HCT116 (cell line): ENCODE measurements around the gene TEX29. TPM values are rescaled to one million over a fixed set of nuclear protein-coding genes. Genes with fewer than 3 reads are reported as not detected.

Source experiments
- ATAC-seq: fragments of 200-7000 bp; cut with Tn5 transposase; 2 replicates; pipeline ENCODE4 v1.9.1; 2020; ENCODE audit warnings: mild to moderate bottlenecking, moderate library complexity
- BruUV-seq: library from RNA; stranded (reverse); fragments of 400-500 nt; replicated peaks from 2 replicates; lab custom pipeline; 2021; lab: Mats Ljungman, UMichigan
- CTCF ChIA-PET: fragments of 300-600 bp; sonication (Branson Sonifier 250); formaldehyde crosslinking; loops from one replicate; lab custom pipeline; 2021; ENCODE audit warnings: antibody characterized with exemption; lab: Charles Lee
- POLR2A ChIA-PET: fragments of 300-600, 350-600 bp; sonication (Branson Sonifier 250); formaldehyde crosslinking; loops from one replicate; lab custom pipeline; 2021; ENCODE audit warnings: antibody characterized with exemption; lab: Charles Lee
- RAD21 ChIA-PET, 2 experiments: fragments of 300-600 bp; sonication (Branson Sonifier 250); formaldehyde crosslinking; loops; one replicate each; lab custom pipeline; 2023; ENCODE audit warnings: low total read pairs in 2 of 2; ENCODE audit not compliant: uncharacterized antibody in 2 of 2, unreplicated experiment in 2 of 2, low non-redundant PET in 1 of 2; lab: Charles Lee
- DNase-seq: peaks from one replicate; pipeline ENCODE4 v3.0.0-alpha.2; 2010; ENCODE audit warnings: low read depth, low spot score
- H2AFZ ChIP-seq: fragments of 200-600 bp; shearing (Covaris generic), sonication (generic); 2 replicates; pipeline ENCODE4 v1.6.1; 2017; ENCODE audit warnings: low read depth, mixed run types, mixed read lengths, antibody characterized with exemption, low read length; ENCODE audit not compliant: poor library complexity, severe bottlenecking
- H3K27ac ChIP-seq: 2 replicates; pipeline ENCODE4 v1.5.1; 2012; ENCODE audit warnings: low read depth, low read length
- H3K27me3 ChIP-seq: fragments of 200-600 bp; sonication (generic); 2 replicates; pipeline ENCODE4 v1.6.1; 2016; ENCODE audit warnings: mixed run types, low read length, mixed read lengths; ENCODE audit not compliant: insufficient read depth
- H3K36me3 ChIP-seq, 2 experiments: fragments of 200-500 bp in 1 of 2; fragments of 200-600 bp in 1 of 2; sonication (Bioruptor generic) in 1 of 2; sonication (generic) in 1 of 2; 2 replicates each; pipeline versions ENCODE4 v1.5.1 to v1.6.1; 2014 to 2016; ENCODE audit warnings: low read length in 2 of 2, inconsistent platforms in 1 of 2, mixed read lengths in 1 of 2, mixed run types in 1 of 2; ENCODE audit not compliant: insufficient read depth in 2 of 2, control insufficient read depth in 1 of 2
- H3K4me1 ChIP-seq, 2 experiments: fragments of 200-600 bp in 1 of 2; sonication (generic) in 1 of 2; 2 replicates each; pipeline versions ENCODE4 v1.5.1 to v1.6.1; 2012 to 2017; ENCODE audit warnings: low read length in 2 of 2, inconsistent platforms in 1 of 2, mild to moderate bottlenecking in 1 of 2, mixed read lengths in 1 of 2, mixed run types in 1 of 2, moderate library complexity in 1 of 2; ENCODE audit not compliant: insufficient read depth in 2 of 2, control insufficient read depth in 1 of 2
- H3K4me2 ChIP-seq: fragments of 200-600 bp; sonication (generic); 2 replicates; pipeline ENCODE4 v1.6.1; 2017; ENCODE audit warnings: mixed run types, low read length, mixed read lengths
- H3K4me3 ChIP-seq, 2 experiments: fragments of 200-600 bp in 1 of 2; sonication (generic) in 1 of 2; replicated peaks in 1 of 2; 2 replicates each; pipeline ENCODE4 v1.5.1; 2011 to 2016; ENCODE audit warnings: low read length in 2 of 2, control low read depth in 1 of 2, low read depth in 1 of 2, mild to moderate bottlenecking in 1 of 2, mixed read lengths in 1 of 2, mixed run types in 1 of 2
- H3K79me2 ChIP-seq: fragments of 200-600 bp; sonication (generic); 2 replicates; pipeline ENCODE4 v1.6.1; 2017; ENCODE audit warnings: mild to moderate bottlenecking, mixed run types, low read length, moderate library complexity, mixed read lengths; ENCODE audit not compliant: insufficient read depth
- H3K9ac ChIP-seq: fragments of 200-600 bp; sonication (generic); 2 replicates; pipeline ENCODE4 v1.6.1; 2016; ENCODE audit warnings: low read length, mixed read lengths
- H3K9me2 ChIP-seq: fragments of 200-600 bp; sonication (generic), shearing (Covaris generic); 2 replicates; pipeline ENCODE4 v1.6.1; 2017; ENCODE audit warnings: mixed run types, mild to moderate bottlenecking, moderate library complexity; ENCODE audit not compliant: insufficient read depth
- H3K9me3 ChIP-seq, 2 experiments: fragments of 200-500 bp in 1 of 2; fragments of 200-600 bp in 1 of 2; sonication (Bioruptor generic) in 1 of 2; sonication (generic) in 1 of 2; 2 replicates each; pipeline ENCODE4 v1.6.1; 2014 to 2017; ENCODE audit warnings: low read length in 2 of 2, mixed read lengths in 2 of 2, inconsistent platforms in 1 of 2, low read depth in 1 of 2, mild to moderate bottlenecking in 1 of 2, mixed run types in 1 of 2, moderate library complexity in 1 of 2; ENCODE audit not compliant: control insufficient read depth in 1 of 2, insufficient read depth in 1 of 2
- H4K20me1 ChIP-seq: fragments of 200-600 bp; sonication (generic), shearing (Covaris generic); 2 replicates; pipeline ENCODE4 v1.6.1; 2017; ENCODE audit warnings: mixed run types, mild to moderate bottlenecking, moderate library complexity; ENCODE audit not compliant: insufficient read depth
- CBX3 ChIP-seq: IDR thresholded peaks from 2 replicates; pipeline ENCODE4 v1.6.1; 2012; ENCODE audit warnings: low read depth
- CEBPB ChIP-seq: IDR thresholded peaks from 2 replicates; pipeline ENCODE4 v1.6.1; 2012; ENCODE audit warnings: low read depth
- EZH2phosphoT487 ChIP-seq: fragments of 200-600 bp; IDR thresholded peaks from 2 replicates; pipeline ENCODE4 v1.6.1; 2018; ENCODE audit warnings: antibody characterized with exemption, borderline replicate concordance
- FOSL1 ChIP-seq: IDR thresholded peaks from 2 replicates; pipeline ENCODE4 v1.6.1; 2012; ENCODE audit warnings: low read depth
- JUND ChIP-seq: IDR thresholded peaks from 2 replicates; pipeline ENCODE4 v1.6.1; 2012
- MAX ChIP-seq: IDR thresholded peaks from 2 replicates; pipeline ENCODE4 v1.6.1; 2012
- POLR2A ChIP-seq: IDR thresholded peaks from 2 replicates; pipeline ENCODE4 v1.7.0; 2011; ENCODE audit warnings: borderline replicate concordance; ENCODE audit not compliant: insufficient read depth, insufficient read length; ENCODE audit errors: extremely low read depth
- RAD21 ChIP-seq: IDR thresholded peaks from 2 replicates; pipeline ENCODE4 v1.6.1; 2012; ENCODE audit warnings: low read depth, mild to moderate bottlenecking
- SIN3A ChIP-seq: IDR thresholded peaks from 2 replicates; pipeline ENCODE4 v1.6.1; 2012; ENCODE audit warnings: low read depth
- SP1 ChIP-seq: IDR thresholded peaks from 2 replicates; pipeline ENCODE4 v1.6.1; 2012; ENCODE audit warnings: low read depth
- SRF ChIP-seq: IDR thresholded peaks from 2 replicates; pipeline ENCODE4 v1.6.1; 2012; ENCODE audit warnings: low read depth
- YY1 ChIP-seq: IDR thresholded peaks from 2 replicates; pipeline ENCODE4 v1.6.1; 2011; ENCODE audit warnings: low read length, low read depth, moderate library complexity, mild to moderate bottlenecking; ENCODE audit not compliant: insufficient replicate concordance; ENCODE audit errors: extremely low read depth
- ZBTB33 ChIP-seq: IDR thresholded peaks from 2 replicates; pipeline ENCODE4 v1.6.1; 2011; ENCODE audit warnings: mild to moderate bottlenecking, low read length, moderate library complexity; ENCODE audit not compliant: insufficient replicate concordance; ENCODE audit errors: extremely low read depth
- intact Hi-C: fragments of 100-400 bp; cut with micrococcal nuclease; formaldehyde crosslinking; loops from 2 replicates; pipeline ENCODE4 v1.10.0; 2022
- total RNA-seq: library from RNA; stranded (reverse); gene quantifications from one replicate; pipeline ENCODE4 v1.2.1, GENCODE V29; 2021; ENCODE audit not compliant: unreplicated experiment
- TF ChIP-seq, protein P1 (sequence below): IDR thresholded peaks from 2 replicates; pipeline ENCODE4 v1.6.1; 2012; ENCODE audit warnings: low read depth
- TF ChIP-seq, protein P2 (sequence below), 3 experiments: fragments of 200-600 bp in 1 of 3; sonication (generic) in 1 of 3; IDR thresholded peaks in 2 of 3; conservative IDR thresholded peaks in 1 of 3; 2 replicates each; pipeline ENCODE4 v1.5.1; 2012 to 2017; ENCODE audit warnings: low read depth in 2 of 3, low read length in 2 of 3, antibody characterized with exemption in 1 of 3, borderline replicate concordance in 1 of 3, control low read depth in 1 of 3, mild to moderate bottlenecking in 1 of 3, mixed read lengths in 1 of 3, mixed run types in 1 of 3, moderate library complexity in 1 of 3; ENCODE audit not compliant: insufficient read depth in 1 of 3
- TF ChIP-seq, protein P3 (sequence below): IDR thresholded peaks from 2 replicates; pipeline ENCODE4 v1.6.1; 2012

TEX29 gene
- total RNA-seq, 1 experiment from 2014 or later: not detected

DNA sequence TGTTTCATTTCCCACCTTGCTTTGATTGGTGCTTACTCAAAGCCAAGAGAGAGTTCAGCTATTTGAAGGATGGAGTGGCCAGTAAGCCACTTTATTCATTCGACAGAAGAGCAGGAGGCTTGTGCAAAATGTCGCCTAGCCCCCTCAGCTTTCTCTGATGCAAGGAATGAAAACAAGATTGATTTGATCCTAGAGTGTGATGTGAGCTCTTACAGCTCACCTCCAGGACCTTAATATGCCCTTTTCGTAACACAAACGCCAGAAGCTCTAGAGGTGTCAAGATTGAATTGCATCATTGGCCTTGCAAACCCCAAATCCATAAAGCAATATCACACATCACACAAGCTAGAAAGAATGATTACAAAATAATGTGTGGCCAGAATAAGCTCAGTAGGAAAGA lies 36.4 kb downstream of the TEX29 start:
- H4K20me1 ChIP-seq: no peaks in the 10 kb centered on the region
- H3K9me2 ChIP-seq: no peaks in the 10 kb centered on the region
- ChIA-PET RAD21 (no interaction called here), POLR2A (no interaction called here), CTCF (no interaction called here)
- no peaks in the 10 kb centered on the region for H3K9me3 ChIP-seq
- DNase-seq (no peak), ATAC-seq (no peak)
- no peaks in the 10 kb centered on the region for H3K4me1 ChIP-seq
- H2AFZ ChIP-seq: no peak overlapping the region
- BruUV-seq: no TSS peak
- H3K4me3 ChIP-seq: no peak overlapping the region
- no peak overlapping the region for H3K4me2 ChIP-seq
- H3K36me3 ChIP-seq: no peaks in the 10 kb centered on the region
- H3K27ac ChIP-seq: no peak overlapping the region
- no peak overlapping the region for H3K9ac ChIP-seq
- TF ChIP-seq, protein P1, sequence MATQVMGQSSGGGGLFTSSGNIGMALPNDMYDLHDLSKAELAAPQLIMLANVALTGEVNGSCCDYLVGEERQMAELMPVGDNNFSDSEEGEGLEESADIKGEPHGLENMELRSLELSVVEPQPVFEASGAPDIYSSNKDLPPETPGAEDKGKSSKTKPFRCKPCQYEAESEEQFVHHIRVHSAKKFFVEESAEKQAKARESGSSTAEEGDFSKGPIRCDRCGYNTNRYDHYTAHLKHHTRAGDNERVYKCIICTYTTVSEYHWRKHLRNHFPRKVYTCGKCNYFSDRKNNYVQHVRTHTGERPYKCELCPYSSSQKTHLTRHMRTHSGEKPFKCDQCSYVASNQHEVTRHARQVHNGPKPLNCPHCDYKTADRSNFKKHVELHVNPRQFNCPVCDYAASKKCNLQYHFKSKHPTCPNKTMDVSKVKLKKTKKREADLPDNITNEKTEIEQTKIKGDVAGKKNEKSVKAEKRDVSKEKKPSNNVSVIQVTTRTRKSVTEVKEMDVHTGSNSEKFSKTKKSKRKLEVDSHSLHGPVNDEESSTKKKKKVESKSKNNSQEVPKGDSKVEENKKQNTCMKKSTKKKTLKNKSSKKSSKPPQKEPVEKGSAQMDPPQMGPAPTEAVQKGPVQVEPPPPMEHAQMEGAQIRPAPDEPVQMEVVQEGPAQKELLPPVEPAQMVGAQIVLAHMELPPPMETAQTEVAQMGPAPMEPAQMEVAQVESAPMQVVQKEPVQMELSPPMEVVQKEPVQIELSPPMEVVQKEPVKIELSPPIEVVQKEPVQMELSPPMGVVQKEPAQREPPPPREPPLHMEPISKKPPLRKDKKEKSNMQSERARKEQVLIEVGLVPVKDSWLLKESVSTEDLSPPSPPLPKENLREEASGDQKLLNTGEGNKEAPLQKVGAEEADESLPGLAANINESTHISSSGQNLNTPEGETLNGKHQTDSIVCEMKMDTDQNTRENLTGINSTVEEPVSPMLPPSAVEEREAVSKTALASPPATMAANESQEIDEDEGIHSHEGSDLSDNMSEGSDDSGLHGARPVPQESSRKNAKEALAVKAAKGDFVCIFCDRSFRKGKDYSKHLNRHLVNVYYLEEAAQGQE: no peak
- TF ChIP-seq EZH2phosphoT487 (no peak), JUND (no peak), CEBPB (no peak), YY1 (no peak), MAX (no peak), CBX3 (no peak), SP1 (no peak), RAD21 (no peak), FOSL1 (no peak), SRF (no peak), ZBTB33 (no peak), SIN3A (no peak), POLR2A (no peak)
- TF ChIP-seq, protein P2, sequence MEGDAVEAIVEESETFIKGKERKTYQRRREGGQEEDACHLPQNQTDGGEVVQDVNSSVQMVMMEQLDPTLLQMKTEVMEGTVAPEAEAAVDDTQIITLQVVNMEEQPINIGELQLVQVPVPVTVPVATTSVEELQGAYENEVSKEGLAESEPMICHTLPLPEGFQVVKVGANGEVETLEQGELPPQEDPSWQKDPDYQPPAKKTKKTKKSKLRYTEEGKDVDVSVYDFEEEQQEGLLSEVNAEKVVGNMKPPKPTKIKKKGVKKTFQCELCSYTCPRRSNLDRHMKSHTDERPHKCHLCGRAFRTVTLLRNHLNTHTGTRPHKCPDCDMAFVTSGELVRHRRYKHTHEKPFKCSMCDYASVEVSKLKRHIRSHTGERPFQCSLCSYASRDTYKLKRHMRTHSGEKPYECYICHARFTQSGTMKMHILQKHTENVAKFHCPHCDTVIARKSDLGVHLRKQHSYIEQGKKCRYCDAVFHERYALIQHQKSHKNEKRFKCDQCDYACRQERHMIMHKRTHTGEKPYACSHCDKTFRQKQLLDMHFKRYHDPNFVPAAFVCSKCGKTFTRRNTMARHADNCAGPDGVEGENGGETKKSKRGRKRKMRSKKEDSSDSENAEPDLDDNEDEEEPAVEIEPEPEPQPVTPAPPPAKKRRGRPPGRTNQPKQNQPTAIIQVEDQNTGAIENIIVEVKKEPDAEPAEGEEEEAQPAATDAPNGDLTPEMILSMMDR (IDR thresholded peaks at IDR 0.05 in 2 of 3, conservative IDR thresholded peaks at IDR 0.05 in 1 of 3; ENCODE audit: borderline replicate concordance in 1 of 3, insufficient read depth in 1 of 3, low read depth in 2 of 3, low read length in 2 of 3): no peak
- TF ChIP-seq, protein P3, sequence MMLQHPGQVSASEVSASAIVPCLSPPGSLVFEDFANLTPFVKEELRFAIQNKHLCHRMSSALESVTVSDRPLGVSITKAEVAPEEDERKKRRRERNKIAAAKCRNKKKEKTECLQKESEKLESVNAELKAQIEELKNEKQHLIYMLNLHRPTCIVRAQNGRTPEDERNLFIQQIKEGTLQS: no peak
- H3K27me3 ChIP-seq: peaks cover 41% of the 10 kb centered on the region
- no peaks in the 10 kb centered on the region for H3K79me2 ChIP-seq
- intact Hi-C loops: no loop called here
